ENCODE data around the gene KNG1. TPM values are rescaled to one million over a fixed set of nuclear protein-coding genes. Genes with fewer than 3 reads are reported as not detected.
"Not testable (repeated sequence)": the region's sequence is repeated elsewhere in the genome, so short reads cannot be mapped to it uniquely, and the experiment has no call there.

The KNG1 gene
- total RNA-seq, 1 donor from 2014 or later: not detected

GRCh38 chr3:186687120-186687651 is 30.0 kb upstream of the KNG1 start:
- Mint-ChIP-seq H3K36me3 (no peaks in the 10 kb centered on the region), H3K27me3 (peaks cover 39% of the 10 kb centered on the region), H3K4me3 (no peak overlapping the region), H3K27ac (no peak overlapping the region), H3K4me1 (ENCODE audit: unreplicated experiment) (no peaks in the 10 kb centered on the region), H3K9me3 (peaks cover 5% of the 10 kb centered on the region)
- no peak for DNase-seq (ENCODE audit: extremely low spot score, unreplicated experiment)
- no peak for TF ChIP-seq CTCF (conservative IDR thresholded peaks at IDR 0.05)

- peaks cover 34% of the 10 kb centered on the region for H3K27me3 Mint-ChIP-seq
- not testable (repeated sequence) for H3K4me3 Mint-ChIP-seq; DNase-seq (ENCODE audit: extremely low spot score, unreplicated experiment); H3K27ac Mint-ChIP-seq; H3K9me3 Mint-ChIP-seq; H3K4me1 Mint-ChIP-seq (ENCODE audit: unreplicated experiment); H3K36me3 Mint-ChIP-seq
These were observed 26.9 kb upstream of the KNG1 start for GRCh38 chr3:186690304-186690703.

- Mint-ChIP-seq H3K27me3 (peaks cover 24% of the 10 kb centered on the region), H3K36me3 (no peaks in the 10 kb centered on the region), H3K27ac (no peak overlapping the region), H3K9me3 (peaks cover 5% of the 10 kb centered on the region), H3K4me3 (no peak overlapping the region), H3K4me1 (ENCODE audit: unreplicated experiment) (no peaks in the 10 kb centered on the region)
- no peak for DNase-seq (ENCODE audit: extremely low spot score, unreplicated experiment)
- no peak for TF ChIP-seq CTCF (conservative IDR thresholded peaks at IDR 0.05)
These were observed 25.5 kb upstream of the KNG1 start for GRCh38 chr3:186691676-186692075.

GRCh38 chr3:186693843-186694242 is 23.3 kb upstream of the KNG1 start:
- Mint-ChIP-seq H3K36me3 (no peaks in the 10 kb centered on the region), H3K9me3 (no peaks in the 10 kb centered on the region), H3K27me3 (peaks cover 17% of the 10 kb centered on the region), H3K4me3 (no peak overlapping the region), H3K4me1 (ENCODE audit: unreplicated experiment) (no peaks in the 10 kb centered on the region), H3K27ac (no peak overlapping the region)
- DNase-seq (ENCODE audit: extremely low spot score, unreplicated experiment): no peak
- no peak for TF ChIP-seq CTCF (conservative IDR thresholded peaks at IDR 0.05)

GRCh38 chr3:186694288-186695032 is 22.7 kb upstream of the KNG1 start:
- DNase-seq (ENCODE audit: extremely low spot score, unreplicated experiment): no peak
- peaks cover 17% of the 10 kb centered on the region for H3K27me3 Mint-ChIP-seq
- no peaks in the 10 kb centered on the region for H3K4me1 Mint-ChIP-seq (ENCODE audit: unreplicated experiment)
- H3K4me3 Mint-ChIP-seq: no peak overlapping the region
- TF ChIP-seq CTCF (conservative IDR thresholded peaks at IDR 0.05): no peak
- H3K36me3 Mint-ChIP-seq: no peaks in the 10 kb centered on the region
- no peak overlapping the region for H3K27ac Mint-ChIP-seq
- no peaks in the 10 kb centered on the region for H3K9me3 Mint-ChIP-seq

GRCh38 chr3:186696522-186696921 is 20.6 kb upstream of the KNG1 start:
- Mint-ChIP-seq H3K27ac (no peak overlapping the region), H3K4me3 (no peak overlapping the region), H3K4me1 (ENCODE audit: unreplicated experiment) (no peaks in the 10 kb centered on the region), H3K27me3 (peaks cover 14% of the 10 kb centered on the region), H3K36me3 (no peaks in the 10 kb centered on the region), H3K9me3 (no peaks in the 10 kb centered on the region)
- no peak for DNase-seq (ENCODE audit: extremely low spot score, unreplicated experiment)
- TF ChIP-seq CTCF (conservative IDR thresholded peaks at IDR 0.05): no peak

Data from type B pancreatic cell (in vitro differentiated cells).